Suprapubic skin (tissue), 2 donors: ENCODE data around the gene INHBB.

Experiments
- EP300 ChIP-seq: sonication (generic); formaldehyde crosslinking; IDR thresholded peaks from one replicate; pipeline ENCODE4 v1.6.1; 2017; ENCODE audit warnings: antibody characterized with exemption
- POLR2A ChIP-seq, 2 donors: fragments of 450-650 bp; IDR thresholded peaks; one replicate each; pipeline ENCODE4 v1.6.1; 2017; ENCODE audit warnings: antibody characterized with exemption in 2 of 2, mild to moderate bottlenecking in 2 of 2, moderate library complexity in 2 of 2

GRCh38 chr2:120312860-120313694, 32.9 kb upstream of the INHBB start:
- TF ChIP-seq EP300 (no peak), POLR2A (IDR thresholded peaks at IDR 0.05) (no peak)
